ENCODE results near the gene IFNK. TPM values are rescaled to one million over a fixed set of nuclear protein-coding genes. Genes with fewer than 3 reads are reported as not detected.
A peak's percentile ranks its signal among the peaks of the same experiment; 100 is the strongest.
"Not testable (repeated sequence)": the region's sequence is repeated elsewhere in the genome, so short reads cannot be mapped to it uniquely, and the experiment has no call there.

Gene IFNK
- polyA plus RNA-seq, 6 donors from 2014 or later = not detected

GRCh38 chr9:27495480-27496134, 28.5 kb upstream of the IFNK start:
- peak overlapping the region in 1 of 6 donors; percentile 75 for H3K27ac Mint-ChIP-seq
- H3K4me3 Mint-ChIP-seq = no peak overlapping the region
- no peaks in the 10 kb centered on the region for H3K36me3 Mint-ChIP-seq
- ATAC-seq (ENCODE audit: low read depth in 2 of 2) (no peak), DNase-seq (no peak)
- peaks cover 0 to 11% (median 2%) of the 10 kb centered on the region in 7 donors for H3K9me3 Mint-ChIP-seq
- peaks cover 25 to 46% (median 43%) of the 10 kb centered on the region in 3 donors for H3K4me1 Mint-ChIP-seq
- no peaks in the 10 kb centered on the region for H3K27me3 Mint-ChIP-seq

- ATAC-seq (ENCODE audit: low read depth in 2 of 2) = no peak
- Mint-ChIP-seq H3K9me3 (peaks cover 0 to 11% (median 2%) of the 10 kb centered on the region in 7 donors), H3K27ac (peak overlapping the region in 1 of 6 donors; percentile 75), H3K4me1 (peaks cover 26 to 46% (median 43%) of the 10 kb centered on the region in 3 donors), H3K4me3 (no peak overlapping the region), H3K27me3 (no peaks in the 10 kb centered on the region), H3K36me3 (no peaks in the 10 kb centered on the region)
- no peak for DNase-seq
These were observed 28.0 kb upstream of the IFNK start for GRCh38 chr9:27496135-27496504.

GRCh38 chr9:27497883-27498417, 26.1 kb upstream of the IFNK start:
- H3K36me3 Mint-ChIP-seq = no peaks in the 10 kb centered on the region
- H3K9me3 Mint-ChIP-seq = peaks cover 0 to 10% (median 2%) of the 10 kb centered on the region in 7 donors
- peaks cover 37 to 49% (median 48%) of the 10 kb centered on the region in 3 donors for H3K4me1 Mint-ChIP-seq
- peak overlapping the region in 1 of 8 donors; percentile 24 for H3K4me3 Mint-ChIP-seq
- H3K27me3 Mint-ChIP-seq = no peaks in the 10 kb centered on the region
- no peak for ATAC-seq (ENCODE audit: low read depth in 2 of 2)
- DNase-seq = no peak
- H3K27ac Mint-ChIP-seq = no peak overlapping the region

- peak overlapping the region in 1 of 6 donors; percentile 47 for H3K27ac Mint-ChIP-seq
- no peak overlapping the region for H3K4me3 Mint-ChIP-seq
- no peaks in the 10 kb centered on the region for H3K27me3 Mint-ChIP-seq
- peaks cover 49 to 61% (median 60%) of the 10 kb centered on the region in 3 donors for H3K4me1 Mint-ChIP-seq
- no peaks in the 10 kb centered on the region for H3K36me3 Mint-ChIP-seq
- ATAC-seq (ENCODE audit: low read depth in 2 of 2) = no peak
- DNase-seq = no peak
- peaks cover 0 to 5% (median 0%) of the 10 kb centered on the region in 7 donors for H3K9me3 Mint-ChIP-seq
These were observed 24.6 kb upstream of the IFNK start for GRCh38 chr9:27499451-27499850.

GRCh38 chr9:27500902-27501301, 23.2 kb upstream of the IFNK start:
- H3K36me3 Mint-ChIP-seq; DNase-seq; H3K27me3 Mint-ChIP-seq; ATAC-seq (ENCODE audit: low read depth in 2 of 2); H3K9me3 Mint-ChIP-seq: not testable (repeated sequence)
- H3K4me1 Mint-ChIP-seq = peaks cover 54 to 70% (median 69%) of the 10 kb centered on the region in 3 donors
- H3K27ac Mint-ChIP-seq = peak overlapping the region in 5 of 6 donors; percentile 3 to 80 (median 69)
- H3K4me3 Mint-ChIP-seq = peak overlapping the region in 1 of 8 donors; percentile 69

GRCh38 chr9:27503623-27504022, 20.5 kb upstream of the IFNK start:
- Mint-ChIP-seq H3K27ac (peak overlapping the region in 5 of 6 donors; percentile 5 to 86 (median 39)), H3K4me1 (peaks cover 55 to 66% (median 64%) of the 10 kb centered on the region in 3 donors), H3K4me3 (no peak overlapping the region), H3K27me3 (no peaks in the 10 kb centered on the region), H3K36me3 (peaks cover 12 to 16% of the 10 kb centered on the region in 2 donors), H3K9me3 (peaks cover 0 to 3% (median 0%) of the 10 kb centered on the region in 7 donors)
- DNase-seq = no peak
- ATAC-seq (ENCODE audit: low read depth in 2 of 2) = no peak

GRCh38 chr9:27504259-27504658, 19.8 kb upstream of the IFNK start:
- peak overlapping the region in 3 of 6 donors; percentile 10 to 92 (median 86) for H3K27ac Mint-ChIP-seq
- ATAC-seq (ENCODE audit: low read depth in 2 of 2) = no peak

GRCh38 chr9:27505744-27506161, 18.3 kb upstream of the IFNK start:
- Mint-ChIP-seq H3K4me1 (peaks cover 60 to 63% (median 61%) of the 10 kb centered on the region in 3 donors), H3K36me3 (peaks cover 12 to 16% of the 10 kb centered on the region in 2 donors), H3K4me3 (no peak overlapping the region), H3K27ac (peak overlapping the region in 3 of 6 donors; percentile 40 to 85 (median 55)), H3K9me3 (peaks cover 0 to 3% (median 0%) of the 10 kb centered on the region in 7 donors), H3K27me3 (no peaks in the 10 kb centered on the region)
- DNase-seq (no peak), ATAC-seq (ENCODE audit: low read depth in 2 of 2) (no peak)

More at GRCh38 chr9:27504259-27504658, 19.8 kb upstream of the IFNK start:
- no peaks in the 10 kb centered on the region for H3K27me3 Mint-ChIP-seq
- H3K9me3 Mint-ChIP-seq = peaks cover 0 to 3% (median 0%) of the 10 kb centered on the region in 7 donors
- peaks cover 60 to 70% (median 70%) of the 10 kb centered on the region in 3 donors for H3K4me1 Mint-ChIP-seq
- H3K36me3 Mint-ChIP-seq = peaks cover 12 to 16% of the 10 kb centered on the region in 2 donors
- no peak for DNase-seq
- peak overlapping the region in 1 of 8 donors; percentile 13 for H3K4me3 Mint-ChIP-seq

GRCh38 chr9:27506981-27507380, 17.1 kb upstream of the IFNK start:
- peak overlapping the region in 1 of 8 donors; percentile 42 for H3K4me3 Mint-ChIP-seq

GRCh38 chr9:27510780-27511179, 13.3 kb upstream of the IFNK start:
- H3K27ac Mint-ChIP-seq = peak overlapping the region in 1 of 6 donors; percentile 48
- H3K27me3 Mint-ChIP-seq = no peaks in the 10 kb centered on the region
- H3K4me3 Mint-ChIP-seq = no peak overlapping the region
- peaks cover 8 to 13% of the 10 kb centered on the region in 2 donors for H3K36me3 Mint-ChIP-seq
- ATAC-seq (ENCODE audit: low read depth in 2 of 2) = no peak
- H3K9me3 Mint-ChIP-seq = peaks cover 0 to 3% (median 0%) of the 10 kb centered on the region in 7 donors
- DNase-seq = no peak
- H3K4me1 Mint-ChIP-seq = peaks cover 33 to 45% (median 40%) of the 10 kb centered on the region in 3 donors

More at GRCh38 chr9:27506981-27507380, 17.1 kb upstream of the IFNK start:
- H3K27me3 Mint-ChIP-seq = no peaks in the 10 kb centered on the region
- DNase-seq (no peak), ATAC-seq (ENCODE audit: low read depth in 2 of 2) (no peak)
- H3K4me1 Mint-ChIP-seq = peaks cover 50 to 56% (median 53%) of the 10 kb centered on the region in 3 donors
- peaks cover 12 to 16% of the 10 kb centered on the region in 2 donors for H3K36me3 Mint-ChIP-seq
- peak overlapping the region in 2 of 6 donors; percentile 22 to 60 for H3K27ac Mint-ChIP-seq
- H3K9me3 Mint-ChIP-seq = peaks cover 0 to 3% (median 0%) of the 10 kb centered on the region in 7 donors

GRCh38 chr9:27511771-27512170, 12.3 kb upstream of the IFNK start:
- ATAC-seq (ENCODE audit: low read depth in 2 of 2) = no peak
- Mint-ChIP-seq H3K27ac (peak overlapping the region in 1 of 6 donors; percentile 69), H3K36me3 (peaks cover 0 to 10% of the 10 kb centered on the region in 2 donors), H3K9me3 (peaks cover 0 to 4% (median 0%) of the 10 kb centered on the region in 7 donors), H3K4me3 (no peak overlapping the region), H3K27me3 (no peaks in the 10 kb centered on the region), H3K4me1 (peaks cover 32 to 45% (median 42%) of the 10 kb centered on the region in 3 donors)
- no peak for DNase-seq

- no peak for ATAC-seq (ENCODE audit: low read depth in 2 of 2)
- H3K36me3 Mint-ChIP-seq = peaks cover 0 to 4% of the 10 kb centered on the region in 2 donors
- H3K9me3 Mint-ChIP-seq = peaks cover 0 to 4% (median 0%) of the 10 kb centered on the region in 7 donors
- no peaks in the 10 kb centered on the region for H3K27me3 Mint-ChIP-seq
- peaks cover 34 to 53% (median 51%) of the 10 kb centered on the region in 3 donors for H3K4me1 Mint-ChIP-seq
- H3K27ac Mint-ChIP-seq = no peak overlapping the region
- DNase-seq = no peak
- no peak overlapping the region for H3K4me3 Mint-ChIP-seq
These were observed 9.5 kb upstream of the IFNK start for GRCh38 chr9:27514551-27514950.

GRCh38 chr9:27518006-27518405, 6.1 kb upstream of the IFNK start:
- Mint-ChIP-seq H3K27me3 (no peaks in the 10 kb centered on the region), H3K9me3 (peaks cover 0 to 4% (median 0%) of the 10 kb centered on the region in 7 donors), H3K4me1 (peaks cover 34 to 66% (median 56%) of the 10 kb centered on the region in 3 donors), H3K4me3 (no peak overlapping the region), H3K27ac (no peak overlapping the region), H3K36me3 (peaks cover 4 to 8% of the 10 kb centered on the region in 2 donors)
- no peak for DNase-seq
- ATAC-seq (ENCODE audit: low read depth in 2 of 2) = no peak
